HG03095 (cell line): ENCODE data around the gene AAGAB.
"Not testable (repeated sequence)": the region's sequence is repeated elsewhere in the genome, so short reads cannot be mapped to it uniquely, and the experiment has no call there.

Experiments used
- ATAC-seq: cut with Tn5 transposase; IDR thresholded peaks from one replicate; pipeline ENCODE4 v1.9.1; 2021; ENCODE audit warnings: moderate library complexity; ENCODE audit not compliant: unreplicated experiment

AAGAB gene

DNA sequence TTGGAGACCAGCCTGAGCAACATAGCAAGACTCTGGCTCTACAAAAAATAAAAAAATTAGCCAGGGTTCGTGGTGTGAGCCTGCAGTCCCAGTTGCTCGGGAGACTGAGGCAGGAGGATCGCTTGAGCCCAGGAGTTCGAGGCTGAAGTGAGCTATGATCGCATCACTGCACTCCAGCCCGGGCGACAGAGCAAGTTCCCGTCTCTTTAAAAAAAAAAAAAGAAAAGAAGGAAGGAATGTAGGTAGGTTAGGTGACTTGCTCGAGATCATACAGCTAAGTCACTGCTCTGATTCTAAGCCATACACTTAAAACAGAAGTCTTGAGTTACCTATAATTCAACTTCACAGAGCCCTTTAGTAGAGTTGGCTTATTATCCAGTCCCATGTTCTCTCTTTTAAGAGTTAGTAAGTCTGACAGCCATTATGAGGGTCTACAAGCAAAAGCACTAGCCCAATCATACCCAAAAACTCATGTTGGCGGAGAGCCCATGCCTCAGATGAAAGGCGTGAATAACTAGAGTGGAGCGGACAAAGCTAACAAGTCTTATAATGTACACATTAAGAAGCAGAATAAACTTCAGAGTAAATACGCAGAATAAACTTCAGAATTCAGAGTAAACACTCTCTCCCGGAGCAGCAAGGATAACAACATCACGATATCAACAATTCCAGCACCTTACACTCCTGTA is 768 bp downstream of the AAGAB start:
- no peak for ATAC-seq

- no peak for ATAC-seq
Observed at GRCh38 chr15:67253101-67253500, 1.4 kb downstream of the AAGAB start.

DNA sequence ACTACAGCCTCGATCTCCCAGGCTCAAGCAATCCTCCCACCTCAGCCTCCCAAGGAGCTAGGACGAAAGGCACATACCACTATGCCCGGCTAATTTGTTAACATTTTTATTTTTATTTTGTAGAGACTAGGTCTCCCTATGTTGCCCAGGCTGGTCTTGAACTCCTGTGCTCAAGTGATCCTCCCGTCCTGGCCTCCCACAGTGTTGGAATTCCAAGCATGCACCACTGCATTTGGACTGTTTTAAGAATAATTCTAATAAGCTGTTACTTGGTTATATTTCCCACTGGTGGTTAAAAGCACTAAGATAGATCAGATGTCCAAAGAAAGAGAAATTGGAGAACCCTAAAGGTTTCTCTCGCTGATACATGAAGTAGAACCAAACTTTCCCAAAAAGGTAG is 3.1 kb downstream of the AAGAB start:
- no peak for ATAC-seq

GRCh38 chr15:67249830-67250229 is 4.6 kb downstream of the AAGAB start:
- no peak for ATAC-seq

- ATAC-seq: no peak
Observed at GRCh38 chr15:67248011-67248505, 6.4 kb downstream of the AAGAB start.

GRCh38 chr15:67246606-67247005 is 7.9 kb downstream of the AAGAB start:
- not testable (repeated sequence) for ATAC-seq

DNA sequence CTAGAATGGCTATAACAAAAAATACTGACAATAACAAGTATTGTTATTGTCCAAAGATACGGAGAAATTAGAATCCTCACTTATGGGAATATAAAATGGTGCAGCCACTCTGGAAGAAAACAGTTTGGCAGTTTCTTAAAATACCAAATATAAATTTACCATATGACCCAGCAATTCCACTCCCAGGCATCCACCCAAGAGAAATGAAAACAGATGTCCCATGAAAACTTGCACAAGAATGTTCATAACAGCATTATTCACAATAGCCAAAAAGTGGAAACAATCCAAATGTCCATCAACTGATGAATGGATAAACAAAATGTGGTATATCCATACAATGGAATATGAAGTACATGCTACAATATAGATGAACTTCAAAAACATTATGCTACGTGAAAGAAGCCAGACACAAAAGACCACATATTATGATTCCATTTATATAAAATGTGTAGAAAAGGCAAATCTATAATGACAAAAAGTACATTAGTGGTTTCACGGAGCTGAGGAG is 9.4 kb downstream of the AAGAB start:
- no peak for ATAC-seq

GRCh38 chr15:67242708-67243111 is 11.8 kb downstream of the AAGAB start:
- no peak for ATAC-seq

DNA sequence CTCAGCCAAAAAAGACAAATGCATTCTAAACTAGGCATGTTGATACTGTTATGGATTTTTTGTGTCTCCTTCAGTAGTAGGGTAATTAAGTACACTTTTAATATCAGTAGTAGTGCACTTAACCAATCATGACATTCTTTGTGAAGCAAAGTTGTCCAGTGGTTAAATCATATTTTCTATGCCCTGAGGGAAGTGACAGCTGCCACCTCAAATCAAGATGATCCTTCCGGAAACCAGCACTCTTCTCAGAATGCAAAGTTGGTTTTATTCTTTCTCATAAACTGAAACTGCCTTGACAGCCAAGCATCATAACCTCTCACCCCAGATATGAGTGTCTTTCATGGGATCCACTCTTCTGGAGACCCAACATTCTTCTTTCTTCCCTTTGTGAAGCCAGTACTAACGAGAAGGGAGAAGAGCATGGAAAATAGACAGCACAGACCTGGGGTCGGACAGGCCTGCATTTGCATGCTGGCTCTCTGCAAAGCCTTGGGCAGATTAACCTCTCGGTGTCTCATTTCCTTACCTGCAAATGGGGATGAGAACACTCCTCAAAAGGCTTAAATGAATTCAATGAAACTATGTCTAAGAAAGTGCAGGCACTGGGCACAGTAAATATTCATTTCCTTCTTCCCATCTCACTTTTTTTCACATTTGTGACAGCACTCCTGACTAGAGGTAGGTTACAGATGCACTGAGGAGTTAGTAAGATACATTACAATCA is 13.2 kb downstream of the AAGAB start:
- ATAC-seq: peak; percentile 81

- ATAC-seq: peak; percentile 3
Observed at GRCh38 chr15:67240235-67241131, 14.0 kb downstream of the AAGAB start.

DNA sequence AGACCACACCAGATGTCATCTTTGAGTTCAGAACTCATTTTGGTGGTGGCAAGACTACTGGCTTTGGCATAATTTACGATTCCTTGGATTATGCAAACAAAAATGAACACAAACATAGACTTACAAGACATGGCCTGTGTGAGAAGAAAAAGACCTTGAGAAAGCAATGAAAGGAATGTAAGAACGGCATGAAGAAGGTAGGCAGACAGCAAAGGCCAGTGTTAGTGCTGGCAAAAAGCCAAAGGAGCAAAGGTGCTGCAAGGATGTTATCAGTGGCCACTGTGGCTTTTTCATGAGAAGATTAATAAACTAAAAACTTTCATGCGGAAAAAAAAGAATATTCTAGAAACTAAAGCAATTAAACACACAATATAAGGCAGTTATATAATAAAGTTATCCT is 21.9 kb downstream of the AAGAB start:
- no peak for ATAC-seq

- ATAC-seq: no peak
Observed at GRCh38 chr15:67230504-67230903, 24.0 kb downstream of the AAGAB start.

DNA sequence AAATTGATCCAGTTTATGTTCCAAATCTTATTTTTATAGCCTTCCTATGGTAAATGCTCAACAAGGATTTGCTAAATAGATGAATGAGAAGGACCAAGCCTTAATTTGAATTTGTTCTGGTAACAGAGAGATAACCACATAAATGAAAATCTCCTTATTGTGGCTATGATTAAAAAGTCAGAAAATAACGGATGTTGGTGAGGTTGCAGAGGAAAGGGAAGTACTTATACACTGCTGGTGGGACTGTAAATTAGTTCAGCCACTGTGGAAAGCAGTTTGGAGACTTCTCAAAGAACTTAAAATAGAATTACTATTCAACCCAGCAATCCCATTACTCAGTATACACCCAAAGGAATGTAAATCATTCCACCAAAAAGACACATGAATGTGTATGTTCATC is 26.2 kb downstream of the AAGAB start:
- ATAC-seq: no peak

DNA sequence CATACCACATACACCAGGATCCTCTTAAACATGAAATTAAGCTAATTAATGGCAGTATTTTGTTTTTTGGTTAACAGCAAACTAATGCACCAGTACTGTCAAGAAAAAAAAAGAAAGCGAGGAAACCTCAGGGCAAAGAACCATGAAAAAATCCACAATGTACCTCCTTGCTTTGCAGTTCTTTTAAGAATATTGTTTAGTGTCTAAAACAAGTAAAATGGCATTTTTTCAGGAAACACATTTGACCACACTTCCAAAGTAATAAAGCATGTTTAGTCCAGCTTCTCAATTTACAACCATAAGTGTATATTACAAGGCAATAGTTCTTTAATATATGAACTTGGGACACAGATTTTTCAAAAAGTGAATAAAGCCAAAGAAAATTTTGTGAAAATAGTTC is 26.6 kb downstream of the AAGAB start:
- ATAC-seq: no peak

GRCh38 chr15:67227431-67227830 is 27.0 kb downstream of the AAGAB start:
- no peak for ATAC-seq

GRCh38 chr15:67225336-67225735 is 29.1 kb downstream of the AAGAB start:
- ATAC-seq: no peak

DNA sequence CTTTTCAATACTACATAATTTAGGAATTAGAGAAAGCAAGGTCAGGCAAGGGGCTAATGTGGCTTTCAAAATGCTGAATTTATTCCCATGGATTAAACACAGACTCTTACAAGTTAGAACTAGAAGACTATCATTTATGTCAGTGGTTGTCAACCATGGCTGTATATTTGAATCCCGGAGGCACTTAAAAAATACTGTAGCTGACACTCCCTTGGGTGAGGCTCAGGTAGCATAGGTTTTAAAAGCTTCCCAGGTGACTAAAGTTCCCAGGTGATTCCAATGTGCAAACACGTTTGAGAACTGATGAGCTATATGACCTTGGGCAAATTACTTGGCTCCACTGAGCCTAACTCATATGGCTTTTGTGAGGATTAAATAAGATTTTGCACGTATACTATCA is 29.6 kb downstream of the AAGAB start:
- ATAC-seq: no peak

GRCh38 chr15:67219288-67219687 is 35.2 kb downstream of the AAGAB start:
- no peak for ATAC-seq

GRCh38 chr15:67218428-67218827 is 36.0 kb downstream of the AAGAB start:
- no peak for ATAC-seq

DNA sequence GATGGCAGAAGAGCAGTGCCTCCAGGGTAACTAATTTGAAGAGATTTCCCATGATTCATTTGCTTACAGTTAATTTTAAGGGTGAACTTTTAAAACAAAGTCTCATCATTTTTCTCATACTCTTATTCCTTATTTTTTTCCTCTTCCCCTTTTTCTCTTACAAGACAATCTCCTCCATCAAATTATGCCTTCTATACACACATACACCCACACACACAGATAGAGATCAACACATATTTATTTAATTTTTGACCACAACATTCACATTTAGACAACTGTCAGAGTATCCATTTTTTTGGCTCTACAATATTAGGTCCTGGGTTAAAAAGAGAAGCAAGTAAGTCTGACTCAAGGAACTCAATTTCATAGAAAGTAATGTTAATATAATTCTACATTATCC is 37.6 kb downstream of the AAGAB start:
- ATAC-seq: no peak

DNA sequence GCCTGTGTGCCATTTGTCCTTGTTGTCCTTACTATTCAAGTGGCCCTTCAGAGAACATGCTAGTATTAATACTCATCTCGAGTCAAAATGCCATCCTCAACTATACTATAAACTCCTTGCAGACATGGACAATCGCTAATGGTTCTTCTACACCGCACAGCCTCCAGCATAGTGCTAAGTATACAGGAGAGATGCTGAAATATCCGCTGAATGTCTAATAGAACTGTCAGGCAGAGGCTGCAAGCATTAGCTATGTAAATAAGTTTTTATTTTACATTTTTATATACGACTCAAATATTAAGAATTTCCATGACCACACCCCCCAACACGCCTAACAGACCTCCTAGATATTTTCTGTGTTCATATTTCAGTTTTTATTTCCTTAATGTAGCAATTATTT is 39.4 kb downstream of the AAGAB start:
- ATAC-seq: no peak
